ENCODE results near the gene ZC3H14. TPM values are rescaled to one million over a fixed set of nuclear protein-coding genes. Genes with fewer than 3 reads are reported as not detected.
A peak's percentile ranks its signal among the peaks of the same experiment; 100 is the strongest.
"Not testable (repeated sequence)": the region's sequence is repeated elsewhere in the genome, so short reads cannot be mapped to it uniquely, and the experiment has no call there.

Gene ZC3H14, protein sequence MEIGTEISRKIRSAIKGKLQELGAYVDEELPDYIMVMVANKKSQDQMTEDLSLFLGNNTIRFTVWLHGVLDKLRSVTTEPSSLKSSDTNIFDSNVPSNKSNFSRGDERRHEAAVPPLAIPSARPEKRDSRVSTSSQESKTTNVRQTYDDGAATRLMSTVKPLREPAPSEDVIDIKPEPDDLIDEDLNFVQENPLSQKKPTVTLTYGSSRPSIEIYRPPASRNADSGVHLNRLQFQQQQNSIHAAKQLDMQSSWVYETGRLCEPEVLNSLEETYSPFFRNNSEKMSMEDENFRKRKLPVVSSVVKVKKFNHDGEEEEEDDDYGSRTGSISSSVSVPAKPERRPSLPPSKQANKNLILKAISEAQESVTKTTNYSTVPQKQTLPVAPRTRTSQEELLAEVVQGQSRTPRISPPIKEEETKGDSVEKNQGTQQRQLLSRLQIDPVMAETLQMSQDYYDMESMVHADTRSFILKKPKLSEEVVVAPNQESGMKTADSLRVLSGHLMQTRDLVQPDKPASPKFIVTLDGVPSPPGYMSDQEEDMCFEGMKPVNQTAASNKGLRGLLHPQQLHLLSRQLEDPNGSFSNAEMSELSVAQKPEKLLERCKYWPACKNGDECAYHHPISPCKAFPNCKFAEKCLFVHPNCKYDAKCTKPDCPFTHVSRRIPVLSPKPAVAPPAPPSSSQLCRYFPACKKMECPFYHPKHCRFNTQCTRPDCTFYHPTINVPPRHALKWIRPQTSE
- 10 to 100 TPM; 59.2 to 59.8 TPM for total RNA-seq
- long read RNA-seq, full-length matches to known transcripts = 42 of 82 reads
- long read RNA-seq, partial matches to known transcripts = 7 of 82 reads
- long read RNA-seq, other reads (novel, unspliced or antisense) = 33 of 82 reads

DNA sequence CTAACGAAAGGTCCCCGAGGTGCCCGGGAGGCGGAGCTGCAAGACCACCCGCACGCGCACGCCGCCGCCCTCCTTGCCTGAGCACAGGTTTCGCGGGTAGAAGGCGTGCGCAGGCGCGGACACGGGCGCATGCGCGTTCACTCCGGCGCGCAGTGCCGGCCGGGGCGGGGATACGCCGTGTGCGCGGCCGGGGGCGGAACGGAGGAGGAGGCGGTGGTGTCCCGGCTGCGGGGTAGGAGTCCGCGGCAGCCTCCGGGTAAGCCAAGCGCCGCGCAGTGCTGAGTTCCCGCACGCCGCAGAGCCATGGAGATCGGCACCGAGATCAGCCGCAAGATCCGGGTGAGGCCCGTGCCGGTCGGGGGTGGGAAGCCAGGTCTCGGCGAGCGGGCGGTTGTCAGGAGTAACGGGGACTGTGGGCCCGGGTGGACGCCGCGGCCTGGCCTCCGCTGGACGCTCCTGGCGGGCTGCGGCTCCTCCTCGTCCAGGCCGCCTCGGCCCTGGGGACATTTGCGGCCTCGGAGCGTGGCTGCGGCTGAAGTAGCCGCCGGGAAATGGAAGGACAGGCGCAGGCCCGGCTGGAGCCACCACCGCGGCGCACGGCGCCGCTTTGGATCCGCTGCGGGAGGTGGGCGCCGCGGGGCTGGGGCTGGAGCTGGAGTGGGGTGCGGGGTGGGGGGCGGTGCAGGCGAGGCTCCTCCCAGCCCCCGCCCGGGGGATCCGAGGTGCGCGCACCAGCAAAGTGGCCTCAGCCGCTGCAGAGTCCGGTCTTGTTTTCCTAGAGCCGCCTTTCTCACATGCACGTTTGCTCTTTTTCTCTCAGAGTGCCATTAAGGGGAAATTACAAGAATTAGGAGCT lies at the start of gene ZC3H14:
Gene ZC3H14 (plus strand): TSS at position 207 of the 856 bp plus-strand sequence. CDS start 97 bp downstream, at position 304.
- DNase-seq = peak; percentile 82 to 85
- intact Hi-C loops (cut with DNase I, micrococcal nuclease) = no loop called here

DNA sequence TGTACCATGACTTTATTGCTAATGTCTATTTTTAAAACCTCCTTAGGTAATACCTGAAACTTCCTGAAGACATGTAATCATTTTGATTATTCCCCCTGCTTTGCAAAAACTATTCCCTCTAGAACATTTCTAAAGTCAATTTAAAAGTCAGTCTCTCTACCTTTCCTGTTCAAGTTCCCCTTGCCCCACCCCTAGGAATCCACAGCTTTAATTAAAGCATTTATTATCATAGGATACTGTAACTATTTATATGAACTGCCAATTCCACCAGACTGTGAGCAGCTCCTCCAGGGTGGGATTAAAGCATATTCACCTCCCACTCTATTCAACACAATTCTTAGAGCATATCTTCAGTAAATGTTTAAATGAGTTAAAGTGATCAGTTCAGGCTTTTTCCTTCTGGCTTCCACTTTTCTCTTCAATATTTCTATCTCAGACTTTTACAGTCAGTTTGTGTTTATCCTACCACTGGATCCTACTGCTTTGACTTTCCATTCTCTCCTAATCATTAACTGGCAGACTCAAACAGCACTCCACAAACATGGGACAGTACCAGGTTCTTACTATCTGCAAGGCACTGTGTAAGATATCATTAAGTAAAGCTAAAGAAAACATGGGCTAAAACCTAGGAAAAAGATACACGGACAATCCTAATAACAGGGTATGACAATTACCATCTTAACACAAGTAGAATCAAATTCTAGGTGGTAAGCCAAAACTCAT lies 47.2 kb upstream of the ZC3H14 start:
- DNase-seq = no peak
- intact Hi-C loops (cut with DNase I, micrococcal nuclease) = no loop called here
- ATAC-seq = peak; percentile 43

More for the DNA sequence above, at the start of gene ZC3H14:
- peak; percentile 94 for ATAC-seq

DNA sequence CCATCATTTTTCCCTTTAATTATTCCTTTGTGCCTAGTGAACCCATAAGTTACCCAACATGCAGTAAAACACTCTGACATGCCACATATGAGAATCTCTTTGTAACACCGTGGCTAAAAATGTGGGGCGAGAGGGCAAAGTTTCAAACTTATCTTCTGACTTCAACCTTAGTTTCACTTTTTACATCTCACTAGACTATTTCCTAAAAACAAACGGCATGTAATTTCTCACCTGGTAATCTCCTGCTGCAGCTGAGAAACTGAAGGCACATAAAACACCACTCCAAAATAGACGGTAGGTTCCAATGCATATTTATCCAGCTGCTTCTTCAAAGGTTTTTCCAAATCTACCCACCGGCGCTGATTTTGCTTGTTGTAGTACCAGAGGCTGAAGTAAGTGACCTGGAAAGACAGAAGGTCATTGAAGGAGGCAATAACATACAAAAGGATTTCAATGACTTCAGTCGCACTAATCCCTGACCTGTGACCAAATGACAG lies 45.9 kb upstream of the ZC3H14 start:
- peak; percentile 72 for ATAC-seq
- DNase-seq = no peak
- intact Hi-C loops (cut with DNase I, micrococcal nuclease) = no loop called here

DNA sequence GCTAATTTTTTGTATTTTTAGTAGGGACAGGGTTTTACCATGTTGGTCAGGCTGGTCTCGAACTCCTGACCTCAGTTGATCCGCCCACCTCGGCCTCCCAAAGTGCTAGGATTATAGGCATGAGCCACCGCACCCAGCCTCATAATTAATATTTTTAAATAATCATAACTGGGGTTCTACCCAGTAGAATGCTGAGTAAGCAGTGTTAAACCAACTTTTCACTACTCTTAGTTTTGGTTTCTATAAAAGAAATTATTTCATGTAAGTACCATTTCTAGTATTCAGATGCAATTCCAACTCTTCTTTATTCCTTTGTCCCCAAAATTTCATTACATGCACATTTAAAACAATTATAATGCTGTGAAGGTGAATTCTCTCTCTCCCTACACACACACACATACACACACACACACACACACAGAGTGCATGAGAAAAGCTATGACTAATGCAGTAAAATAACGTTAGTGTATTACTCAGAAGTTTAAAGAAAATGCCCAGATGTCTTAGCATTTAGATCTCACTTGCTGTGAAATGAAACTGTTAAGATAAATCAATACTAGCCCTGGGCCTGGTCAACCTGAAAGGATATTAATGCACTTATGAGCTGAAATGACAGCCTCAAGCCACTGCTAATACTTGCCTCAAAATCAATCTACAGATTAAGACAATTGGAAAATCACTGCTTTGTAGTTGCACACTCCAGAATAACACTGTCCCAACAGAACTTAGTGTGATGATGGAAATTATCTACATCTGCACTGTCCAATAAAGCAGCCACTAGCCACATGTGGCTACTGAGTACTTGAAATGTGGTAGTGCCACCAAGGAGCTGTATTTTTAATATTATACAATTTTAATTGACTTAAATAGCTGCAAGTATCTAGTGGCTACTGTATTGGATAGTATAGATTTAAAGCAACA lies 44.0 kb upstream of the ZC3H14 start:
- intact Hi-C loops (cut with DNase I, micrococcal nuclease) = no loop called here
- ATAC-seq (no peak), DNase-seq (no peak)

DNA sequence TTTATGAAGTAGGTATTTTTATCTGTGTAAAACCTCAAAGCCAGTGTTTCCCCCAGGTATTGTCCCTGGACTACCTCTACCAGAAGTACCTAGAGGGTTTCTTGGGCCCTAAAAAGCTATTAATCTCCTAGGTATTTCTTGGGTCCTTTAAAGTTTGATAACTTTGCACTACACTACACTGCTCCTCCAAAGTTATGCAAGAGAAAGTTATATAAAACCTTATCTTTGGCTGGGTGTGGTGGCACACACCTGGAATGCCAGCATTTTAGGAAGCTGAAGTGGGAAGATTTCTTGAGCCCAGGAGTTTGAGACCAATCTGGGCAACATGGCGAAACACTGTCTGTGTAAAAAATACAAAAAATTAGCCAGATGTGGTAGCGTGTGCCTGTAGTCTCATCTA lies 42.9 kb upstream of the ZC3H14 start:
- intact Hi-C loops (cut with DNase I, micrococcal nuclease) = no loop called here
- DNase-seq (no peak), ATAC-seq (peak; percentile 65)

DNA sequence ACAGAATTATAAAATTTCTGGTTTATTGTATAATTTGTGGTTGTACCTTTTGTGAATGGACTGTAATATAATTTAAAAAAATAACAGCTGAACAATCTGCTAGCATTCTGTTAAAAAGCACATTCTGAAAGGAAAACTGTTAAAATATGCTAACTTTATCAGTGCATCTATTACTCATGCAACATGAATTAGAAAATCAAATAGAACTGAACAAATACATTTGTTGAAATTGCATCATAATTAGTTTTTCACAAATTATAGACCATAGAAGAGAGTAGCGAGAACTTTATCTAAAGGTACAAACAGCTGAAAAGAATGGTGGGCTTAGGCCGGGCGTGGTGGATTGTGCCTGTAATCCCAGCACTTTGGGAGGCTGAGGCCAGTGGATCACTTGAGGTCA lies 41.0 kb upstream of the ZC3H14 start:
- no peak for ATAC-seq
- intact Hi-C loops (cut with DNase I, micrococcal nuclease) = no loop called here
- DNase-seq = no peak

DNA sequence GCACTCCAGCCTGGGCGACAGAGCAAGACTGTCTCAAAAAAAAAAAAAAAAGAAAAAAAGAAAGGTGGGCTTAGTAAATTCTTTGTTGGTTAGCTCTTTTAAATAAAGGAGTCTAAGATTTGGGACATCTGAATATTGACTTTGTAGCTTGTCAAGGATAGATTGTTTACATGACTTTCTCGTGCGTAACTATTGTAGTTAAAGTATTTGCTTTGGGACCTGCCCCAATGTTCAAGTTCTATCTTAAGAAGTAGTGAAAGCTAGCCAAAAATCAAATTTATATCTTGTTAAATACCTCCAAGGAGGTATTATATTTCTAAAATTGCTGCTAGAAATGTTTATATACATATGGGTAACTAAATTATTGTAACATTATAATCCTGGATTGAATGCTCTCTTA lies 40.4 kb upstream of the ZC3H14 start:
- DNase-seq = no peak
- ATAC-seq = peak; percentile 42
- intact Hi-C loops (cut with DNase I, micrococcal nuclease) = no loop called here

DNA sequence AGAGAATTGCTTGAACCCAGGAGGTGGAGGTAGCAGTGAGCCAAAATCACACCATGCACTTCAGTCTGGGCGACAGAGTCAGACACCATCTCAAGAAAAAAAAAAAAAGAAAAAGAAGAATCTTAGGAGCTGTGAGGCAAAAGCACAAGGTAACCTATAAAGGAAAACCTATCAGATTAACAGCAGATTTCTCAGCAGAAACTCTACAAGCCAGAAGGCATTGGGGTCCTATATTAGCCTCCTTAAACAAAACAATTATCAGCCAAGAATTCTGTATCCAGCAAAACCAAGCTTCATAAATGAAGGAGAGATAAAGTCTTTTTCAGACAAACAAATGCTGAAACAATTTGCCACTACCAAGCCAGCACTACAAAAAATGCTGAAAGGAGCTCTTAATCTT lies 32.9 kb upstream of the ZC3H14 start:
- intact Hi-C loops (cut with DNase I, micrococcal nuclease); ATAC-seq; DNase-seq: not testable (repeated sequence)

DNA sequence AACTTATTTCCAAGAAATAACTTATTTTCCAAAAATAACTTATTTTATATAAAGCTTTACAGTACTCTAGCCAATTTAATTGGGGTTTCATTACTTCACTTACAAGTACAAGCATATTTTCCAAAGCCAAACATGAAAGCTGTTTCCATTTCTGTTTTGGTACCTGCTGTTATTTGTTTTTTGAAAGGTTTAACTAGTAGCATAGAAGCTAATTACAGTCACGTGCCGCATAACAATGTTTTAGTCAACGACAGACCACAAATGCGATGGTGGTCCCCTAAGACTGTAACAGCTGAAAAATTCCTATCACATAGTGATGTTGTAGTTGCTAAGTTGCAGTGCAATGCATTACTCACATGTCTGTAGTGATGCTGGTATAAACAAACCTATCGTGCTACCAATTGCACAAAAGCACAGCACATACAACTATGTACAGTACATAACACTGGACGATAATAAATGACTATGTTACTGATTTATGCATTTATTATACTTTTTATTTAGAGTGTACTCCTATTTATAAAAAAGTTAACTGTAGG lies 29.7 kb upstream of the ZC3H14 start:
- intact Hi-C loops (cut with DNase I, micrococcal nuclease) = no loop called here
- no peak for DNase-seq
- ATAC-seq = no peak

DNA sequence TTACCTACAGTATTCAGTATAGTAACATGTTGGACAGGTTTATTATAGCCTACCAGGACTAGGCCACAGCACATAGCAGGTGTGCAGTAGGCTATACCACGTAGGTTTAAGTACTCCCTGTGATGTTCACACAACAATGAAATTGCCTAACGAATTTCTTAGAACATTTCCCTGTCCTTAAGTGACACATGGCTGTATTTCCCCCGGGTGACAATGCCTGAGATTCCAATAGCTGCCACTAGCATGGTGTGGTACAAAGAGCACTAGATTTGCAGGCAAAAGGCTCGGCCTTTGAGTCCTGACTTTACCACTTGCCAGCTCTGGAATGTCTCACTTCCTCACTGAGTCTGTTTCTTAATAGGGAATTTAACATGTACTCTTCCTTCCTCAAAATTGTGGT lies 27.7 kb upstream of the ZC3H14 start:
- intact Hi-C loops (cut with DNase I, micrococcal nuclease) = no loop called here
- ATAC-seq (peak; percentile 91), DNase-seq (peak; percentile 43 to 80)

DNA sequence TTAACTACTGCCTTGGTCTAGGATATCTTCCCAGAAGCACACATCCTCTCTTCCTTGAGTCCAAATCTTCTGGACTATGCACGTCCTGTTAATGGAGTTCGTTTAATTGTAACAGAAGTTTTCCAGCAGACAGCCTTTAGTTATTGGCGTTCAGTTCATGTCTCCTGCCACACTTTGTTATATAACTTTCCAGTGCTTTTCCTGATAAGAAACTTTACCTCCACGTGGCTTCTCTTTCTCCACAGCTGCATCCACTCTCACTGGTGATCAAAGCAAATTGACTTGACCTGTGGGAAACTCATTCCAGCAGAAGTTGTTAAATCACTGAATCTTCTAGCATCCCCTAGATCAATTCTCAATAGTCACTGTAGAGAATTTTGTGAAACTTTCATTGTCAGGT lies 27.0 kb upstream of the ZC3H14 start:
- intact Hi-C loops (cut with DNase I, micrococcal nuclease) = no loop called here
- no peak for DNase-seq
- peak; percentile 18 for ATAC-seq

DNA sequence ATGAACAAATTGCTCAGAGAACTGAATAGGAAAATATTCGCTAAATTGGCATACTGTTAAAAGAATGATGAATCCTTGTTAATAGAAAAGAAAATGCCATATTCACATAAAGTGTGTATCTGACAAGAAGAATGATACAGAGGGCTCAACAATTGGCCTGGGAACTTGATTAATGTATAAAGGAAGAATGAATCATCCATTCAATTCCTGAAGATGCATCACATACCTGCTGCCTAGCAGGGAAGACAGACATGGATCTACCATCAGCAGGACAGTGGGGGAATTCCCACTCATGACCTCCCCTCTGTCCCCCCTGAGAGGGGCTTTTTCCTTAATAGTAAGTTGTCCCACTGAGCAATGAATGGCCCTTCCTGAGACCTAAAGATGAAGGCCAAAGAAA lies 21.5 kb upstream of the ZC3H14 start:
- intact Hi-C loops (cut with DNase I, micrococcal nuclease) = no loop called here
- DNase-seq (no peak), ATAC-seq (no peak)

DNA sequence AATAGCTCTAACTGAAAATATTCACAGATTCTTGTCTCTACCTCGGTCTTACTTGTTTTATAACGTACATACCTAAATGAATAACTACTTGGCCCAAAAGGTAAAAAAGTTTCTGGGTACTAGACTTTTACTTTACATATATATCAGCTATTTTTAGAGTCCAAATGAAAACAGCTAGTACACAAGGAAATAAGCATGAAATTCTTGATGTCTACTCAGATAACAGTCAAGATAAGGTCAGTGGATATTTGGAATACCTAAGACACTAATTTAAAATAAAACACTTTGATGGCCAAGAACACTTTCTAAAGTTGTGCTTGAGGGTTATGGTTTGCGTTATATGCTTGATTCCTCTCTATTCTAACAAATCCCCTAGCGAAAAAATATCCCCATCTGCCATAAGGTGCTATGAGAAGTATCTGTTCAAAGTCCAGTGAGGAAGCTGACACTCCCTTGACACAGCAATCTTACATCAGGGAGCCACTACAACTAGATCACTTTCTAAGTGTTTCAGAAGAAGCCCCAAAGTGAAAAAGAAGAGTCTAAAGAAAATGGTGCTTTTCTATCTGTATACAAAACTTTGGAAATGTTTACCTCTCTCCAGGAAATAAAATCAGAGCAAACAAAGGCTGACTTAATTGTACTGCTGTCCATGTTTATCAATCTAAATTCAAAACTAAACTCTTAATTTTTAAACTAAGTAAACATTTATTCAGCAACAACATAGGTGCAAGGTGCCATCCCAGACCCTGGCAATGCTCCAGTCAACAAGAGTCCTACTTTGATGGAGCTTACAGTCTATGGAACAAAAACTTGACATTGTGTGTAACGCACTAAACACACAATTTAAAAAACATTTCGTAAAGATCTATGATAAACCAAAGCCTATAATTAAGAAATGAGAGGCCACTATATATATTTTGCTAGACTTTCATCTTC lies 19.7 kb upstream of the ZC3H14 start:
- ATAC-seq (peak; percentile 82), DNase-seq (peak; percentile 54 to 55)
- intact Hi-C loops (cut with DNase I, micrococcal nuclease) = no loop called here

DNA sequence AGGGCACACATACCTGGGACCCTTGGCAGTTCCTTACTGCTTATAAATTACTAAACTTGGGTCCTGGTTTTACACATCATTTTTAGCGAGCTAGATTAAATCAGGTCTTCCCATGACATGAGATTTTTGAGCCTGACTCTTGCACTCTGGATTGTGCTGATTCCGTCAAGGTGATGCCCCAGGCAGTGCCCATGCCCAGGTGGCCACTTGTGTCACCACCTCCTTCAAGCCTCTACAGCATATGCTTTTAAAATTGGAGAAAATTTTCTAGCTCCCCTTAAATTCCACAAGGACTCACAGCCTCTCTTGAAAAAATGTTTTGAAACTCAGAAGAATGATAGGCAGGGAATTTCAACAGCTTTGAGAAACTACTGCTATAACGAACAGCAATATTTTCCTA lies 17.6 kb upstream of the ZC3H14 start:
- ATAC-seq (no peak), DNase-seq (no peak)
- intact Hi-C loops (cut with DNase I, micrococcal nuclease) = no loop called here

DNA sequence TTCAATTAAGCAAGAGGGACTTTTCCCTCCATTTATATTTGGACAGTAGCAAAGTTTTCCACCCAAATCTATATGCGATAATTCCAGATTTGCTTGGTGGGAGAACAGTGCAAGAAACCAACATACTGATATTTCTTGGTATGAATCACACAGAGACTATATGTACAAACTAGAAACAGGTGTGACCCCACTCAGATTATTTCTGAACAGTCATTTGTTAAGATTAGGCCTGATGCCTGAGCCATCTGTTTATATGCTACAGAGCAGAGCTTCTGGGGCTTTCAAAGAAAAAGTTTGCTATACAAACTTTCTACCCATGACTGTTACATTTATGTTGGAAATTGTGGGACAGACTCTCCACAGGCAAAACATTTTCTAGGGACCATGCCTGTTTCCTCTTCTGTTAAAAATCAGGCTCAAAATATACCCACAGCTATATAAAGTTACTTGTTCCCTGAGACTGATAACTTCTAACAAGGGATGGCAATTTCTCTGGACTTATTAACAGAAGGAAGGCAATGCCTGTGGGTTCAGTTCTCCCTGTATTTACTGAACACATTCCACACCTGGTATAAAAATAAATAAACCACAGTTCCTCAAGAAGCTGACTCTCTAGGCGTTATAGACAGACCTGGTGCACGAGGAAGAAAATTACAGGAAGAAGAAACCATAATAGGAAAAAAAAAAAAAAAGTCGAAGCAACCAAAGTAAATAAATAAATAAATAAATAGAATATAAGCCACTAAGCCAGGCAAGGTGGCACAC lies 16.0 kb upstream of the ZC3H14 start:
- intact Hi-C loops (cut with DNase I, micrococcal nuclease) = no loop called here
- DNase-seq (no peak), ATAC-seq (peak; percentile 61)

All from left colon (tissue), 2 donors.